GM18520 (cell line): ENCODE results near the gene ANO7.

ENCODE experiments used
- ATAC-seq: cut with Tn5 transposase; IDR thresholded peaks from one replicate; pipeline ENCODE4 v1.9.1; 2021; ENCODE audit not compliant: unreplicated experiment

The ANO7 gene

GRCh38 chr2:241188361-241189092 lies at the start of gene ANO7:
Gene ANO7 (plus strand): TSS chr2:241188677. CDS start chr2:241190064, 1,387 bp downstream.
- no peak for ATAC-seq

GRCh38 chr2:241139531-241140444 lies 48.7 kb upstream of the ANO7 start:
- ATAC-seq: no peak

- no peak for ATAC-seq
These were observed 48.0 kb upstream of the ANO7 start for GRCh38 chr2:241140445-241140840.

- no peak for ATAC-seq
These were observed 47.2 kb upstream of the ANO7 start for GRCh38 chr2:241141214-241141770.

GRCh38 chr2:241142063-241142462 lies 46.4 kb upstream of the ANO7 start:
- ATAC-seq: no peak

GRCh38 chr2:241142593-241142992 lies 45.9 kb upstream of the ANO7 start:
- ATAC-seq: no peak

GRCh38 chr2:241146286-241146685 lies 42.2 kb upstream of the ANO7 start:
- ATAC-seq: no peak

GRCh38 chr2:241147336-241147735 lies 41.1 kb upstream of the ANO7 start:
- no peak for ATAC-seq

GRCh38 chr2:241148239-241148638 lies 40.2 kb upstream of the ANO7 start:
- no peak for ATAC-seq

GRCh38 chr2:241148891-241149674 lies 39.4 kb upstream of the ANO7 start, which contains the start of gene PASK:
Gene PASK (minus strand): TSS chr2:241149472. CDS start chr2:241143032, 6,440 bp downstream.
- peak; percentile 72 for ATAC-seq

- no peak for ATAC-seq
These were observed 38.9 kb upstream of the ANO7 start for GRCh38 chr2:241149675-241149924.

GRCh38 chr2:241149925-241150659 lies 38.4 kb upstream of the ANO7 start, which contains the start of gene PPP1R7:
Gene PPP1R7 (plus strand): TSS chr2:241150467. CDS start chr2:241150496, 29 bp downstream.
- peak; percentile 74 for ATAC-seq

GRCh38 chr2:241150660-241151530 lies 37.6 kb upstream of the ANO7 start:
- no peak for ATAC-seq

- no peak for ATAC-seq
These were observed 36.4 kb upstream of the ANO7 start for GRCh38 chr2:241151934-241152660.

GRCh38 chr2:241153616-241154015 lies 34.9 kb upstream of the ANO7 start:
- no peak for ATAC-seq

GRCh38 chr2:241154915-241155314 lies 33.6 kb upstream of the ANO7 start:
- no peak for ATAC-seq

GRCh38 chr2:241155936-241156335 lies 32.5 kb upstream of the ANO7 start:
- ATAC-seq: no peak

- no peak for ATAC-seq
These were observed 31.5 kb upstream of the ANO7 start for GRCh38 chr2:241156971-241157441.
